SK-N-SH (cell line): ENCODE measurements around the gene SOD3. TPM values are rescaled to one million over a fixed set of nuclear protein-coding genes. Genes with fewer than 3 reads are reported as not detected.

Source experiments
- CTCF ChIA-PET: fragments of 300-600, 350-600 bp; formaldehyde crosslinking; extraction: SDS; loops from one replicate; lab custom pipeline; 2021; lab: Yijun Ruan, JAX
- POLR2A ChIA-PET: fragments of 350-600 bp; sonication (Branson Sonifier 250); formaldehyde crosslinking; extraction: SDS; loops from one replicate; lab custom pipeline; 2020; ENCODE audit warnings: antibody characterized with exemption, inconsistent platforms; lab: Yijun Ruan, JAX
- DNase-seq: peaks from one replicate; pipeline ENCODE4 v3.0.0; 2012
- H2AFZ ChIP-seq: fragments of 200-600 bp; sonication (generic); 2 replicates; pipeline ENCODE4 v1.8.1; 2016; ENCODE audit warnings: antibody characterized with exemption, mild to moderate bottlenecking, low read depth
- H3F3A ChIP-seq: fragments of 200-600 bp; sonication (generic); replicated peaks from 2 replicates; pipeline ENCODE3; 2016; ENCODE audit warnings: antibody characterized with exemption, mild to moderate bottlenecking; ENCODE audit not compliant: insufficient read depth
- H3K27ac ChIP-seq, 2 experiments: fragments of 200-500 bp in 1 of 2; fragments of 200-600 bp in 1 of 2; sonication (Bioruptor generic) in 1 of 2; sonication (generic), shearing (Covaris generic) in 1 of 2; 2 replicates each; pipeline versions ENCODE4 v1.5.1 to v1.6.1; 2014 to 2016; ENCODE audit warnings: low read depth in 2 of 2, inconsistent platforms in 1 of 2, low read length in 1 of 2, mild to moderate bottlenecking in 1 of 2, mixed read lengths in 1 of 2
- H3K27me3 ChIP-seq: fragments of 200-600 bp; sonication (generic), shearing (Covaris generic); 2 replicates; pipeline ENCODE4 v1.6.1; 2016; ENCODE audit warnings: mixed run types; ENCODE audit not compliant: insufficient read depth
- H3K36me3 ChIP-seq, 2 experiments: fragments of 200-500 bp in 1 of 2; fragments of 200-600 bp in 1 of 2; sonication (Bioruptor generic) in 1 of 2; sonication (generic) in 1 of 2; replicated peaks in 1 of 2; 2 replicates each; pipeline versions ENCODE3 to v1.5.1; 2014 to 2016; ENCODE audit warnings: low read length in 1 of 2, mild to moderate bottlenecking in 1 of 2; ENCODE audit not compliant: insufficient read depth in 2 of 2, control insufficient read depth in 1 of 2
- H3K4me1 ChIP-seq, 2 experiments: fragments of 200-500 bp in 1 of 2; fragments of 200-600 bp in 1 of 2; sonication (Bioruptor generic) in 1 of 2; sonication (generic), shearing (Covaris generic) in 1 of 2; 2 replicates each; pipeline versions ENCODE4 v1.5.1 to v1.6.1; 2014 to 2016; ENCODE audit warnings: low read depth in 1 of 2, low read length in 1 of 2, mixed run types in 1 of 2; ENCODE audit not compliant: insufficient read depth in 2 of 2, control insufficient read depth in 1 of 2
- H3K4me2 ChIP-seq: fragments of 200-600 bp; sonication (generic), shearing (Covaris generic); 2 replicates; pipeline ENCODE4 v1.6.1; 2017; ENCODE audit warnings: mixed run types
- H3K4me3 ChIP-seq, 2 experiments: fragments of 200-500 bp in 1 of 2; fragments of 200-600 bp in 1 of 2; sonication (Bioruptor generic) in 1 of 2; sonication (generic), shearing (Covaris generic) in 1 of 2; 2 replicates each; pipeline versions ENCODE4 v1.5.1 to v1.8.1; 2014 to 2016; ENCODE audit warnings: low read depth in 2 of 2, inconsistent platforms in 1 of 2, low read length in 1 of 2, mild to moderate bottlenecking in 1 of 2, mixed read lengths in 1 of 2, moderate library complexity in 1 of 2
- H3K79me2 ChIP-seq: fragments of 200-600 bp; sonication (generic); 2 replicates; pipeline ENCODE4 v1.8.1; 2017; ENCODE audit warnings: mild to moderate bottlenecking; ENCODE audit not compliant: insufficient read depth
- H3K9ac ChIP-seq: fragments of 200-600 bp; sonication (generic); 2 replicates; pipeline ENCODE4 v1.6.1; 2017; ENCODE audit warnings: mixed run types
- H3K9me2 ChIP-seq: fragments of 200-600 bp; sonication (generic); 2 replicates; pipeline ENCODE4 v1.6.1; 2017; ENCODE audit warnings: mixed run types
- H3K9me3 ChIP-seq: fragments of 200-600 bp; sonication (generic); 2 replicates; pipeline ENCODE4 v1.6.1; 2017; ENCODE audit warnings: mixed run types, mild to moderate bottlenecking, moderate library complexity
- H4K20me1 ChIP-seq: fragments of 200-600 bp; sonication (generic); 2 replicates; pipeline ENCODE4 v1.6.1; 2017; ENCODE audit warnings: mild to moderate bottlenecking, mixed run types; ENCODE audit not compliant: insufficient read depth
- ELF1 ChIP-seq: IDR thresholded peaks from 2 replicates; pipeline ENCODE4 v1.4.0; 2012
- EZH2phosphoT487 ChIP-seq: fragments of 200-600 bp; sonication (generic); IDR thresholded peaks from 2 replicates; pipeline ENCODE4 v1.6.1; 2017; ENCODE audit warnings: low read depth, mixed run types, mild to moderate bottlenecking, antibody characterized with exemption, moderate library complexity, borderline replicate concordance
- IRF3 ChIP-seq: fragments of 150-350 bp; IDR thresholded peaks from 2 replicates; pipeline ENCODE4 v1.6.1; 2016; ENCODE audit warnings: mild to moderate bottlenecking, low read depth, low read length
- MAX ChIP-seq: IDR thresholded peaks from 2 replicates; pipeline ENCODE4 v1.4.0; 2012; ENCODE audit warnings: low read depth
- MEF2A ChIP-seq: IDR thresholded peaks from 2 replicates; pipeline ENCODE4 v1.4.0; 2012; ENCODE audit warnings: low read depth, borderline replicate concordance
- MXI1 ChIP-seq: IDR thresholded peaks from 2 replicates; pipeline ENCODE4 v1.6.1; 2012; ENCODE audit warnings: mild to moderate bottlenecking, low read depth, low read length, improper control_type of control experiment
- NFIC ChIP-seq: IDR thresholded peaks from 2 replicates; pipeline ENCODE4 v1.4.0; 2012; ENCODE audit warnings: borderline replicate concordance
- PBX3 ChIP-seq: IDR thresholded peaks from 2 replicates; pipeline ENCODE4; 2012
- POLR2AphosphoS5 ChIP-seq: IDR thresholded peaks from 2 replicates; pipeline ENCODE4 v1.6.1; 2012; ENCODE audit warnings: low read depth, low read length
- RAD21 ChIP-seq: IDR thresholded peaks from 2 replicates; pipeline ENCODE4 v1.6.1; 2012; ENCODE audit warnings: mild to moderate bottlenecking, low read length
- REST ChIP-seq: IDR thresholded peaks from 2 replicates; pipeline ENCODE4 v1.6.1; 2012; ENCODE audit warnings: mild to moderate bottlenecking, low read depth, low read length, moderate library complexity
- RFX5 ChIP-seq: IDR thresholded peaks from 2 replicates; pipeline ENCODE4 v1.6.1; 2012; ENCODE audit warnings: mild to moderate bottlenecking, improper control_type of control experiment, low read length
- SIN3A ChIP-seq: IDR thresholded peaks from 2 replicates; pipeline ENCODE4 v1.6.1; 2012; ENCODE audit warnings: low read depth, mild to moderate bottlenecking, low read length, moderate library complexity, borderline replicate concordance
- SMC3 ChIP-seq: IDR thresholded peaks from 2 replicates; pipeline ENCODE4 v1.6.1; 2012; ENCODE audit warnings: low read depth, low read length, improper control_type of control experiment
- TAF1 ChIP-seq: IDR thresholded peaks from 2 replicates; pipeline ENCODE4 v1.6.1; 2012; ENCODE audit warnings: low read depth, mild to moderate bottlenecking, low read length, moderate library complexity, borderline replicate concordance
- TCF12 ChIP-seq: IDR thresholded peaks from 2 replicates; pipeline ENCODE4 v1.4.0; 2012
- USF1 ChIP-seq: IDR thresholded peaks from 2 replicates; pipeline ENCODE4 v1.4.0; 2012; ENCODE audit warnings: low read depth, borderline replicate concordance
- USF2 ChIP-seq: fragments of 150-350 bp; IDR thresholded peaks from 2 replicates; pipeline ENCODE4 v1.6.1; 2017; ENCODE audit warnings: antibody characterized with exemption, low read length, low read depth, borderline replicate concordance
- polyA plus RNA-seq, 3 experiments: library from polyadenylated mRNA; depleted of rRNA; stranded (reverse); fragments of >200 nt; gene quantifications; 2 replicates each; pipeline ENCODE4 v1.2.3, GENCODE V29; 2012

Gene SOD3
- polyA plus RNA-seq, 1 of the 3 experiments (the other 2 are of a cell fraction) = 21.6 TPM

GRCh38 chr4:24796620-24797019 is 1.2 kb downstream of the SOD3 start:
- Histone ChIP-seq H3K4me1 (peaks cover 2 to 11% of the 10 kb centered on the region in 2 experiments; a peak in 2 of 4 replicates), H3K79me2 (no peaks in the 10 kb centered on the region), H3F3A (peaks cover 15% of the 10 kb centered on the region), H3K9me3 (no peaks in the 10 kb centered on the region), H2AFZ (no peak overlapping the region), H3K4me3 (no peak overlapping the region), H3K27ac (no peak overlapping the region), H3K4me2 (no peak overlapping the region), H3K36me3 (no peaks in the 10 kb centered on the region), H3K9ac (no peak overlapping the region), H3K27me3 (no peaks in the 10 kb centered on the region), H4K20me1 (no peaks in the 10 kb centered on the region), H3K9me2 (no peaks in the 10 kb centered on the region)
- POLR2A ChIA-PET = no interaction called here
- TF ChIP-seq SMC3 = no peak
- TF ChIP-seq IRF3 = no peak
- no peak for TF ChIP-seq MXI1
- TF ChIP-seq MEF2A = no peak
- no peak for TF ChIP-seq RAD21
- TF ChIP-seq POLR2AphosphoS5 = no peak
- no peak for TF ChIP-seq REST
- TF ChIP-seq NFIC = no peak
- no peak for TF ChIP-seq RFX5
- TF ChIP-seq PBX3 = no peak
- no peak for TF ChIP-seq SIN3A
- no peak for TF ChIP-seq ELF1
- TF ChIP-seq USF1 = no peak
- TF ChIP-seq USF2 = no peak
- no peak for TF ChIP-seq MAX
- TF ChIP-seq TAF1 = no peak
- no peak for TF ChIP-seq EZH2phosphoT487
- no peak for TF ChIP-seq TCF12
- no peak for DNase-seq
- CTCF ChIA-PET = no interaction called here
